Neural progenitor cell (in vitro differentiated cells): ENCODE measurements around the gene PKNOX1.
"Not testable (repeated sequence)": the region's sequence is repeated elsewhere in the genome, so short reads cannot be mapped to it uniquely, and the experiment has no call there.

Experiments
- CTCF ChIP-seq: fragments of 200-600 bp; sonication (generic); IDR thresholded peaks from 2 replicates; pipeline ENCODE4 v1.5.1; 2017; ENCODE audit warnings: antibody characterized with exemption, mild to moderate bottlenecking
- EZH2 ChIP-seq: fragments of 200-600 bp; sonication (generic); IDR thresholded peaks from 2 replicates; pipeline ENCODE4 v1.6.1; 2017; ENCODE audit warnings: antibody characterized with exemption, mild to moderate bottlenecking, moderate library complexity
- EZH2phosphoT487 ChIP-seq: fragments of 200-600 bp; sonication (generic); IDR thresholded peaks from 2 replicates; pipeline ENCODE4 v1.6.1; 2017; ENCODE audit warnings: antibody characterized with exemption

- not testable (repeated sequence) for TF ChIP-seq CTCF, EZH2, EZH2phosphoT487
Observed at GRCh38 chr21:43072742-43073141, 98.4 kb downstream of the PKNOX1 start.
